Left lung (tissue), 10 donors: ENCODE results near the gene TNFSF11. TPM values are rescaled to one million over a fixed set of nuclear protein-coding genes. Genes with fewer than 3 reads are reported as not detected.

Source experiments
- ATAC-seq: fragments of 200-7000 bp; cut with Tn5 transposase; one replicate; pipeline ENCODE4 v1.9.1; 2020; ENCODE audit warnings: moderate library complexity
- DNase-seq, 4 donors: peaks; one replicate each; pipeline ENCODE4 v3.0.0-alpha.2; 2013 to 2020
- H3K27ac ChIP-seq, 2 donors: fragments of 200-600 bp; sonication (generic) in 1 of 2; one replicate each; pipeline versions ENCODE4 v1.5.0 to v1.8.0; 2020 to 2021
- H3K27me3 ChIP-seq, 2 donors: fragments of 200-600 bp; sonication (generic) in 1 of 2; one replicate each; pipeline versions ENCODE4 v1.5.0 to v1.8.0; 2020 to 2021
- H3K36me3 ChIP-seq, 2 donors: fragments of 200-600 bp; sonication (generic) in 1 of 2; one replicate each; pipeline versions ENCODE4 v1.5.0 to v1.8.0; 2020 to 2021
- H3K4me1 ChIP-seq, 2 donors: fragments of 200-600 bp; one replicate each; pipeline ENCODE4 v1.8.0; 2021
- H3K4me3 ChIP-seq, 2 donors: fragments of 200-600 bp; sonication (generic) in 1 of 2; one replicate each; pipeline versions ENCODE4 v1.5.0 to v1.8.0; 2020 to 2021; ENCODE audit warnings: mild to moderate bottlenecking in 1 of 2
- H3K9me3 ChIP-seq, 2 donors: fragments of 200-600 bp; sonication (generic) in 1 of 2; one replicate each; pipeline versions ENCODE4 v1.5.0 to v1.8.0; 2020 to 2021
- intact Hi-C, 2 donors: fragments of 100-400 bp; cut with DNase I; formaldehyde crosslinking; loops; one replicate each; pipeline versions ENCODE4 v1.11.2 to v1.14.2; 2022
- polyA plus RNA-seq, 6 donors: library from polyadenylated mRNA; unstranded; fragments of 120-200 nt; gene quantifications; one replicate each; pipeline ENCODE4 v1.2.1, GENCODE V29; 2013; ENCODE audit not compliant: insufficient read length in 6 of 6
- total RNA-seq, 2 donors: library from RNA; stranded (reverse); fragmentation: NEBNext Ultra II Directional; extraction: Animal tissue kit (Norgen Biotek cat#: 25700); gene quantifications; one replicate each; pipeline ENCODE4 v1.2.1, GENCODE V29; 2021
- TF ChIP-seq, protein P1 (sequence below), 2 donors: fragments of 200-600 bp; sonication (generic) in 1 of 2; IDR thresholded peaks; one replicate each; pipeline versions ENCODE4 v1.5.0 to v1.8.0; 2021; ENCODE audit warnings: antibody characterized with exemption in 2 of 2
- donor health status: DM: no; HTN: yes; CAD: no.
- donor health status: DM: no; HTN: no; CAD: no.

Gene TNFSF11
- total and polyA plus RNA-seq, 8 donors: 0.18 to 1.1 (median 0.45) TPM; not detected in 1

DNA sequence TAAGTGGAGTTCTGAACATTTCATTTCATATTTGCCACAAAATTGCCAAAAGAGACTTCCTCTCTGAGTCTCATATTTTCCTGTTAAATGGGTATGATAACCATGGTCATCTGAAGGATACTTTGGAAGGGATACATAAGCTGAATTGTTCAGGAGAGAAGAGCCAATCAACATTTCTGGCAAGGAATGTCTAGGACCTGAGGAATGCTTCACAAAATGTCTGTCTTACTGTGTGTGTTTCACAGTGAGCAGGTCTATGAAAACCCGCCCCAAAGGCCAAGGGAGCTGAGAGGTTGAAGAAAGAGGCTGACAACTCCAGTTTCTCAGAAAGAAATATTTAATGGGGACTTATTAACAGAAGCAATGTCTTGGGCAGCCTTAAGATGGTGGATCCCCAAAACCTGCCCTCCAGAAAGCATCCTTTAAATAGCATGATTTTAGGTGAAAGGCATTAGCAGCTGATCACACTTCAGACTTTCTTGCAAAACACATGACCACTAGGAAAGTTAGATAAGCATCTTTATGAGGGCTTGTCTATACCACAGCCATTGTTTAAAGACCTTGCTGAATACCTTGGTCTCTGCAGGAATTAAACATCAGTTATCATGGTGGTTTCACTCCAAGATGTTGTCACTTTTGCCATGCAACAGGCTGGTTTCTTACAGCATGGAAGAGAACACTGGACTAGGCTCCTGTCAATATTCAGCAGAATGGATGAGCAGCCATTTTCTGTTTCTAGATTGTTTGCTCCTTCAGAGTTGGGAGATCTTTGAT lies 78.9 kb downstream of the TNFSF11 start:
- TF ChIP-seq, protein P1, sequence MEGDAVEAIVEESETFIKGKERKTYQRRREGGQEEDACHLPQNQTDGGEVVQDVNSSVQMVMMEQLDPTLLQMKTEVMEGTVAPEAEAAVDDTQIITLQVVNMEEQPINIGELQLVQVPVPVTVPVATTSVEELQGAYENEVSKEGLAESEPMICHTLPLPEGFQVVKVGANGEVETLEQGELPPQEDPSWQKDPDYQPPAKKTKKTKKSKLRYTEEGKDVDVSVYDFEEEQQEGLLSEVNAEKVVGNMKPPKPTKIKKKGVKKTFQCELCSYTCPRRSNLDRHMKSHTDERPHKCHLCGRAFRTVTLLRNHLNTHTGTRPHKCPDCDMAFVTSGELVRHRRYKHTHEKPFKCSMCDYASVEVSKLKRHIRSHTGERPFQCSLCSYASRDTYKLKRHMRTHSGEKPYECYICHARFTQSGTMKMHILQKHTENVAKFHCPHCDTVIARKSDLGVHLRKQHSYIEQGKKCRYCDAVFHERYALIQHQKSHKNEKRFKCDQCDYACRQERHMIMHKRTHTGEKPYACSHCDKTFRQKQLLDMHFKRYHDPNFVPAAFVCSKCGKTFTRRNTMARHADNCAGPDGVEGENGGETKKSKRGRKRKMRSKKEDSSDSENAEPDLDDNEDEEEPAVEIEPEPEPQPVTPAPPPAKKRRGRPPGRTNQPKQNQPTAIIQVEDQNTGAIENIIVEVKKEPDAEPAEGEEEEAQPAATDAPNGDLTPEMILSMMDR (IDR thresholded peaks at IDR 0.05): no peak
- H3K4me3 ChIP-seq: no peak overlapping the region
- peaks cover 0 to 8% of the 10 kb centered on the region in 2 donors for H3K27me3 ChIP-seq
- intact Hi-C loops: no loop called here
- no peaks in the 10 kb centered on the region for H3K4me1 ChIP-seq
- DNase-seq (no peak), ATAC-seq (no peak)
- H3K9me3 ChIP-seq: no peaks in the 10 kb centered on the region
- H3K27ac ChIP-seq: no peak overlapping the region
- H3K36me3 ChIP-seq: no peaks in the 10 kb centered on the region

DNA sequence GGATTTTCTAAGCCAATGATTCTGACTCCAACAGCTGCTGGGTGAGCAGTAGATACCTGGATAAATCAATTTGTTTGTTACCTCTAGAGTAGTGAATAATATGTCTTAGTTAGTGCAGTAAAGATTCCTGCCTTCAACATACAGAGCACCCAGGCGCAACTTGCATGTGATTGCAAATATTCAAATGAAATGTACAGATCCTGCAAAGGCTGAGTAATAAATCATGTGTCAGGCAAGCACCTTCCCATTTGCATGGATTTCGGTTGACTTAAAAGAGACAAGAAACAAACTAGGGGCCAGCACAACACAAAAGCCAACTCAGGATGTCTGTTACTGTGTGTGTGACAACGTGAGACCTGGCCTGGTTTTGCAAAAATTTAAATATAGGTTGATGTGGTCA lies 79.7 kb downstream of the TNFSF11 start:
- H3K4me3 ChIP-seq: no peak overlapping the region
- H3K27ac ChIP-seq: no peak overlapping the region
- no peaks in the 10 kb centered on the region for H3K4me1 ChIP-seq
- TF ChIP-seq, protein P1 (IDR thresholded peaks at IDR 0.05): no peak
- no peaks in the 10 kb centered on the region for H3K36me3 ChIP-seq
- ATAC-seq (no peak), DNase-seq (no peak)
- H3K9me3 ChIP-seq: no peaks in the 10 kb centered on the region
- intact Hi-C loops: no loop called here
- H3K27me3 ChIP-seq: peaks cover 0 to 8% of the 10 kb centered on the region in 2 donors

DNA sequence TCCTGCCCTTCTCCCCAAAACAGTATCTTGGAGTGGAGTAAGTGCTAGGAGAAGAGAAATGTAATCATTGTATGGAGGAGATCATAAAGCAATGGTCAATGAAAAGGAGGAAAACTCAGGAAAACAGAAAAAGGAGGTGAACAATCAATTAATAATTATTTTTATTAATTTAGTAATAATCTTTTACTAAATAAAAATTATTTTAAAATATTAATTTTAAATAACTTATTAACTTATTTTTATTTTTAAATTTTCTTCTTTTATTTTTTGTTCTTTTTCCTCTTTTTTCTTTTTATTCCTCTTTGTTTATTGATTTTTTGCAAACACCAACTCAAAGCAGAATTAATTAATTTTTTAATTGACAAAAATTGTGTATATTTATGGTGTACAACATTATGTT lies 80.3 kb downstream of the TNFSF11 start:
- no peaks in the 10 kb centered on the region for H3K36me3 ChIP-seq
- TF ChIP-seq, protein P1 (IDR thresholded peaks at IDR 0.05): no peak
- peaks cover 0 to 8% of the 10 kb centered on the region in 2 donors for H3K27me3 ChIP-seq
- H3K4me3 ChIP-seq: no peak overlapping the region
- no peak for ATAC-seq
- intact Hi-C loops: no loop called here
- no peaks in the 10 kb centered on the region for H3K4me1 ChIP-seq
- H3K9me3 ChIP-seq: no peaks in the 10 kb centered on the region
- no peak overlapping the region for H3K27ac ChIP-seq
- DNase-seq: no peak

DNA sequence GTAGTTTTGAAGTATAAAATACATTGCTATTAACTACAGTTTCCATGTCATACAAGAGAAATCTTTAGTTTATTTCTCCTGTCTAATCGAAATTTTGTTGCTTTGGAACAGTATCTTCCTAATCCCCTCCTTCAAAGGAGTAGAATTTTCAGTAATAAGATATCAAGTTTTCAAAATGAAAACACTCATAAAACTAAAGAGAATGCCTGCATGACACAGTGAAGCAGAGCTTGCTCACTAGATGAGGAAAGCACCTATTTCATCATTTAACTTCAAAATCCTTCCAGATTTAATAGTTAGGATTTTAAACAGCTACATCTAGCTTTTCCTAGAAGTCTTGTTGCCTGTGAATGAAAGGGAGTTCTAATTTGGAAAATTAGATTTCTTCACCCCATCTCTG lies 80.8 kb downstream of the TNFSF11 start:
- TF ChIP-seq, protein P1 (IDR thresholded peaks at IDR 0.05): no peak
- peaks cover 0 to 8% of the 10 kb centered on the region in 2 donors for H3K27me3 ChIP-seq
- H3K4me3 ChIP-seq: no peak overlapping the region
- intact Hi-C loops: no loop called here
- H3K9me3 ChIP-seq: no peaks in the 10 kb centered on the region
- no peaks in the 10 kb centered on the region for H3K4me1 ChIP-seq
- H3K36me3 ChIP-seq: no peaks in the 10 kb centered on the region
- no peak for ATAC-seq
- DNase-seq: no peak
- H3K27ac ChIP-seq: no peak overlapping the region

DNA sequence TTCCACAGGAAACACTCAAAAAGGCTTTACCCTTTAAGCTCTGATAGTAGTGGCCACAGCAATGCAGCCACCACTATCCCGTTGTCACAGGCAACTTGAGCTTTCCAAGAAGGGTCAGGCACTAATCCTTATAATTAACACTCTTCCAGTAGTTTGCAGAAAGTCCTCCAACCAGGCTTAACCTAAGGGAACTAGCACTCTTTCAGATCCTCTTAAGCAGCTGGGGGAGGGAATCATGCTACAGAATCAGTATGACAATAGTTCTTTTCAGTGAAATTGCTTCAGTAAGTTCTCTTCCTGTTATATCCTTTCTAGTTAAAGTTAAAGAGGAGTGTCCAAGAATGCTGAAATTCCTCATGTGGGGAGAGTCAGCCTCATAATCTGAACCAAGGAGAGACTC lies 82.2 kb downstream of the TNFSF11 start:
- TF ChIP-seq, protein P1 (IDR thresholded peaks at IDR 0.05): no peak
- Histone ChIP-seq H3K27me3 (peaks cover 0 to 8% of the 10 kb centered on the region in 2 donors), H3K4me1 (no peaks in the 10 kb centered on the region), H3K36me3 (no peaks in the 10 kb centered on the region), H3K9me3 (no peaks in the 10 kb centered on the region), H3K27ac (no peak overlapping the region), H3K4me3 (no peak overlapping the region)
- DNase-seq: no peak
- intact Hi-C loops: no loop called here
- ATAC-seq: no peak
